ENCODE measurements around the gene AFTPH. TPM values are rescaled to one million over a fixed set of nuclear protein-coding genes. Genes with fewer than 3 reads are reported as not detected.
"Not testable (repeated sequence)": the region's sequence is repeated elsewhere in the genome, so short reads cannot be mapped to it uniquely, and the experiment has no call there.

The AFTPH gene
- total RNA-seq, 6 experiments from 2014 or later = 14.9 to 24.4 (median 19.8) TPM

- Histone ChIP-seq H3K27ac (peak overlapping the region; percentile 88 to 90 (median 89)), H3K4me1 (peaks cover 0 to 14% (median 0%) of the 10 kb centered on the region in 4 donors), H3K36me3 (no peaks in the 10 kb centered on the region), H3K4me3 (peak overlapping the region; percentile 85 to 97 (median 95)), H3K9me3 (no peaks in the 10 kb centered on the region), H3K27me3 (no peaks in the 10 kb centered on the region)
- WGBS (ENCODE audit: insufficient coverage, low coverage, low lambda C conversion rate, missing lambda C conversion rate) = 0% methylated on average over 16 of the region's 16 CpGs
- TF ChIP-seq POLR2A (IDR thresholded peaks at IDR 0.05) (peak; percentile 15), CTCF (IDR thresholded peaks at IDR 0.05) (peak; percentile 79 to 94 (median 82))
- ATAC-seq = peak; percentile 7 to 41 (median 36)
- DNase-seq = peak in 2 of 3 donors; percentile 41 to 71
- intact Hi-C loops (cut with DNase I) = no loop called here
Measured at GRCh38 chr2:64522843-64523428, 1.2 kb upstream of the AFTPH start.

GRCh38 chr2:64524604-64525316 lies 632 bp downstream of the AFTPH start:
- no peak for TF ChIP-seq CTCF (IDR thresholded peaks at IDR 0.05)
- no peak for TF ChIP-seq POLR2A (IDR thresholded peaks at IDR 0.05)
- peak overlapping the region; percentile 85 to 97 (median 95) for H3K4me3 ChIP-seq
- H3K27me3 ChIP-seq = no peaks in the 10 kb centered on the region
- ATAC-seq (peak; percentile 13 to 49 (median 40)), DNase-seq (peak in 1 of 3 donors; percentile 61)
- H3K27ac ChIP-seq = peak overlapping the region; percentile 88 to 90 (median 89)
- intact Hi-C loops (cut with DNase I) = no loop called here
- H3K36me3 ChIP-seq = no peaks in the 10 kb centered on the region
- H3K4me1 ChIP-seq = peaks cover 0 to 14% (median 0%) of the 10 kb centered on the region in 4 donors
- H3K9me3 ChIP-seq = no peaks in the 10 kb centered on the region
- 0% methylated on average over 9 of the region's 48 CpGs for WGBS (ENCODE audit: insufficient coverage, low coverage, low lambda C conversion rate, missing lambda C conversion rate)

GRCh38 chr2:64525317-64525613 lies 1.1 kb downstream of the AFTPH start:
- 0% methylated on average over 4 of the region's 4 CpGs for WGBS (ENCODE audit: insufficient coverage, low coverage, low lambda C conversion rate, missing lambda C conversion rate)
- intact Hi-C loops (cut with DNase I) = no loop called here

GRCh38 chr2:64526034-64526433 lies 1.9 kb downstream of the AFTPH start:
- intact Hi-C loops (cut with DNase I) = no loop called here
- H3K27me3 ChIP-seq = no peaks in the 10 kb centered on the region
- no peaks in the 10 kb centered on the region for H3K36me3 ChIP-seq
- ATAC-seq (no peak), DNase-seq (no peak)
- WGBS (ENCODE audit: insufficient coverage, low coverage, low lambda C conversion rate, missing lambda C conversion rate) = 25% methylated on average over 3 of the region's 3 CpGs
- H3K4me3 ChIP-seq = no peak overlapping the region
- no peaks in the 10 kb centered on the region for H3K9me3 ChIP-seq
- H3K27ac ChIP-seq = peak overlapping the region in 1 of 3 donors; percentile 3
- H3K4me1 ChIP-seq = peaks cover 0 to 14% (median 0%) of the 10 kb centered on the region in 4 donors
- TF ChIP-seq CTCF (IDR thresholded peaks at IDR 0.05) (no peak), POLR2A (IDR thresholded peaks at IDR 0.05) (no peak)

More at GRCh38 chr2:64525317-64525613, 1.1 kb downstream of the AFTPH start:
- DNase-seq (no peak), ATAC-seq (peak in 1 of 4 donors; percentile 9)
- TF ChIP-seq CTCF (IDR thresholded peaks at IDR 0.05) = no peak
- TF ChIP-seq POLR2A (IDR thresholded peaks at IDR 0.05) = peak; percentile 20
- no peaks in the 10 kb centered on the region for H3K27me3 ChIP-seq
- peak overlapping the region; percentile 85 to 97 (median 95) for H3K4me3 ChIP-seq
- peaks cover 0 to 14% (median 0%) of the 10 kb centered on the region in 4 donors for H3K4me1 ChIP-seq
- peak overlapping the region; percentile 88 to 90 (median 89) for H3K27ac ChIP-seq
- H3K36me3 ChIP-seq = no peaks in the 10 kb centered on the region
- H3K9me3 ChIP-seq = no peaks in the 10 kb centered on the region

GRCh38 chr2:64530946-64531345 lies 6.8 kb downstream of the AFTPH start:
- ATAC-seq; DNase-seq; H3K4me3 ChIP-seq; H3K27me3 ChIP-seq; H3K27ac ChIP-seq; H3K9me3 ChIP-seq; H3K36me3 ChIP-seq; intact Hi-C loops (cut with DNase I): not testable (repeated sequence)
- 95% methylated on average over 2 of the region's 2 CpGs for WGBS (ENCODE audit: insufficient coverage, low coverage, low lambda C conversion rate, missing lambda C conversion rate)
- H3K4me1 ChIP-seq = peaks cover 0 to 32% (median 5%) of the 10 kb centered on the region in 4 donors

All from right lobe of liver (tissue), 6 donors.